Adipocyte (in vitro differentiated cells): ENCODE results near the gene NGB.

Experiments used
- DNase-seq: peaks from one replicate; pipeline ENCODE4 v3.0.0-alpha.2; 2015; ENCODE audit warnings: low read depth
- H3K27me3 ChIP-seq: replicated peaks from 2 replicates; pipeline ENCODE4 v1.7.0; 2013; ENCODE audit warnings: mild to moderate bottlenecking, low read length, moderate library complexity; ENCODE audit not compliant: control insufficient read depth, insufficient read depth
- H3K36me3 ChIP-seq: 2 replicates; pipeline ENCODE4 v1.7.0; 2013; ENCODE audit warnings: low read length, mild to moderate bottlenecking, moderate library complexity; ENCODE audit not compliant: control insufficient read depth, insufficient read depth, severe bottlenecking
- H3K4me1 ChIP-seq: 2 replicates; pipeline ENCODE4 v1.7.0; 2013; ENCODE audit warnings: mild to moderate bottlenecking, low read length, moderate library complexity; ENCODE audit not compliant: control insufficient read depth, insufficient read depth
- H3K4me3 ChIP-seq: 2 replicates; pipeline ENCODE4 v1.7.0; 2013; ENCODE audit warnings: mild to moderate bottlenecking, low read length, moderate library complexity
- H3K9ac ChIP-seq: 2 replicates; pipeline ENCODE4 v1.7.0; 2013; ENCODE audit warnings: mild to moderate bottlenecking, low read length, moderate library complexity
- H3K9me3 ChIP-seq: 2 replicates; pipeline ENCODE4 v1.7.0; 2013; ENCODE audit warnings: mild to moderate bottlenecking, low read length, moderate library complexity; ENCODE audit not compliant: control insufficient read depth

Gene NGB

GRCh38 chr14:77246784-77247183, 24.2 kb downstream of the NGB start:
- no peak overlapping the region for H3K9ac ChIP-seq
- H3K27me3 ChIP-seq = peaks cover 17% of the 10 kb centered on the region
- DNase-seq = no peak
- H3K9me3 ChIP-seq = no peaks in the 10 kb centered on the region
- H3K4me3 ChIP-seq = no peak overlapping the region
- no peaks in the 10 kb centered on the region for H3K36me3 ChIP-seq
- H3K4me1 ChIP-seq = no peaks in the 10 kb centered on the region

GRCh38 chr14:77245820-77246219, 25.2 kb downstream of the NGB start:
- H3K9me3 ChIP-seq = no peaks in the 10 kb centered on the region
- no peaks in the 10 kb centered on the region for H3K36me3 ChIP-seq
- DNase-seq = no peak
- peaks cover 14% of the 10 kb centered on the region for H3K27me3 ChIP-seq
- H3K9ac ChIP-seq = no peak overlapping the region
- H3K4me1 ChIP-seq = no peaks in the 10 kb centered on the region
- H3K4me3 ChIP-seq = no peak overlapping the region

- Histone ChIP-seq H3K9me3 (no peaks in the 10 kb centered on the region), H3K4me1 (no peaks in the 10 kb centered on the region), H3K4me3 (no peak overlapping the region), H3K27me3 (peaks cover 12% of the 10 kb centered on the region), H3K9ac (no peak overlapping the region), H3K36me3 (no peaks in the 10 kb centered on the region)
- DNase-seq = no peak
Observed at GRCh38 chr14:77243853-77244252, 27.2 kb downstream of the NGB start.

- H3K9ac ChIP-seq = no peak overlapping the region
- no peaks in the 10 kb centered on the region for H3K9me3 ChIP-seq
- H3K36me3 ChIP-seq = no peaks in the 10 kb centered on the region
- DNase-seq = no peak
- peaks cover 10% of the 10 kb centered on the region for H3K27me3 ChIP-seq
- no peaks in the 10 kb centered on the region for H3K4me1 ChIP-seq
- H3K4me3 ChIP-seq = no peak overlapping the region
Observed at GRCh38 chr14:77242752-77243151, 28.3 kb downstream of the NGB start.

- no peak for DNase-seq
- Histone ChIP-seq H3K36me3 (no peaks in the 10 kb centered on the region), H3K27me3 (peaks cover 15% of the 10 kb centered on the region), H3K4me3 (no peak overlapping the region), H3K9ac (no peak overlapping the region), H3K9me3 (no peaks in the 10 kb centered on the region), H3K4me1 (no peaks in the 10 kb centered on the region)
Observed at GRCh38 chr14:77241955-77242354, 29.1 kb downstream of the NGB start.

- H3K4me3 ChIP-seq = no peak overlapping the region
- no peak overlapping the region for H3K9ac ChIP-seq
- H3K27me3 ChIP-seq = peaks cover 15% of the 10 kb centered on the region
- no peaks in the 10 kb centered on the region for H3K9me3 ChIP-seq
- no peak for DNase-seq
- no peaks in the 10 kb centered on the region for H3K36me3 ChIP-seq
- H3K4me1 ChIP-seq = no peaks in the 10 kb centered on the region
Observed at GRCh38 chr14:77240336-77240915, 30.6 kb downstream of the NGB start.

GRCh38 chr14:77239412-77239811, 31.6 kb downstream of the NGB start:
- H3K9ac ChIP-seq = no peak overlapping the region
- H3K27me3 ChIP-seq = peaks cover 15% of the 10 kb centered on the region
- no peak for DNase-seq
- H3K9me3 ChIP-seq = no peaks in the 10 kb centered on the region
- no peaks in the 10 kb centered on the region for H3K36me3 ChIP-seq
- H3K4me1 ChIP-seq = no peaks in the 10 kb centered on the region
- H3K4me3 ChIP-seq = no peak overlapping the region

- Histone ChIP-seq H3K4me3 (no peak overlapping the region), H3K36me3 (no peaks in the 10 kb centered on the region), H3K9ac (no peak overlapping the region), H3K9me3 (no peaks in the 10 kb centered on the region), H3K27me3 (peaks cover 15% of the 10 kb centered on the region), H3K4me1 (no peaks in the 10 kb centered on the region)
- no peak for DNase-seq
Observed at GRCh38 chr14:77238996-77239395, 32.0 kb downstream of the NGB start.

GRCh38 chr14:77238356-77238755, 32.6 kb downstream of the NGB start:
- DNase-seq = no peak
- Histone ChIP-seq H3K9me3 (no peaks in the 10 kb centered on the region), H3K36me3 (no peaks in the 10 kb centered on the region), H3K4me3 (no peak overlapping the region), H3K4me1 (no peaks in the 10 kb centered on the region), H3K27me3 (peaks cover 15% of the 10 kb centered on the region), H3K9ac (no peak overlapping the region)

GRCh38 chr14:77236814-77237213, 34.2 kb downstream of the NGB start:
- Histone ChIP-seq H3K27me3 (peaks cover 14% of the 10 kb centered on the region), H3K36me3 (no peaks in the 10 kb centered on the region), H3K9ac (no peak overlapping the region), H3K9me3 (no peaks in the 10 kb centered on the region), H3K4me3 (no peak overlapping the region), H3K4me1 (no peaks in the 10 kb centered on the region)
- no peak for DNase-seq

- no peak overlapping the region for H3K4me3 ChIP-seq
- H3K9ac ChIP-seq = no peak overlapping the region
- peaks cover 11% of the 10 kb centered on the region for H3K27me3 ChIP-seq
- no peaks in the 10 kb centered on the region for H3K4me1 ChIP-seq
- H3K9me3 ChIP-seq = peaks cover 6% of the 10 kb centered on the region
- no peak for DNase-seq
- H3K36me3 ChIP-seq = no peaks in the 10 kb centered on the region
Observed at GRCh38 chr14:77231721-77232120, 39.3 kb downstream of the NGB start.

GRCh38 chr14:77230914-77231313, 40.1 kb downstream of the NGB start:
- Histone ChIP-seq H3K36me3 (no peaks in the 10 kb centered on the region), H3K4me3 (no peak overlapping the region), H3K27me3 (peaks cover 16% of the 10 kb centered on the region), H3K9ac (no peak overlapping the region), H3K4me1 (no peaks in the 10 kb centered on the region), H3K9me3 (peaks cover 6% of the 10 kb centered on the region)
- no peak for DNase-seq
